WI38 (cell line): ENCODE measurements around the gene HOXC6.

Source experiments
- H3K4me3 ChIP-seq: 2 replicates; pipeline ENCODE4 v1.5.1; 2011; ENCODE audit warnings: low read depth, mild to moderate bottlenecking, control low read depth, low read length
- CTCF ChIP-seq: IDR thresholded peaks from 2 replicates; pipeline ENCODE4 v1.5.1; 2012; ENCODE audit warnings: low read depth, mild to moderate bottlenecking, control low read depth, low read length

The HOXC6 gene

GRCh38 chr12:54031480-54031879 is 3.2 kb downstream of the HOXC6 start:
- H3K4me3 ChIP-seq: no peak overlapping the region
- TF ChIP-seq CTCF: no peak

- no peak overlapping the region for H3K4me3 ChIP-seq
- no peak for TF ChIP-seq CTCF
Observed at GRCh38 chr12:54032086-54032619, 3.9 kb downstream of the HOXC6 start.

- no peak within 1 kb of the TSS for H3K4me3 ChIP-seq
- peak; percentile 88 for TF ChIP-seq CTCF
Observed at GRCh38 chr12:54032627-54033100, 4.4 kb downstream of the HOXC6 start, which contains the start of gene HOXC5. Gene HOXC5, plus strand, starts transcription at chr12:54033050. Its CDS starts 73 bp downstream, at chr12:54033123.

GRCh38 chr12:54033106-54033979 is 5.1 kb downstream of the HOXC6 start:
- no peak for TF ChIP-seq CTCF
- no peak overlapping the region for H3K4me3 ChIP-seq

GRCh38 chr12:54033980-54034784 is 5.9 kb downstream of the HOXC6 start:
- H3K4me3 ChIP-seq: no peak overlapping the region
- no peak for TF ChIP-seq CTCF

GRCh38 chr12:54034785-54035310 is 6.6 kb downstream of the HOXC6 start:
- no peak overlapping the region for H3K4me3 ChIP-seq
- no peak for TF ChIP-seq CTCF
